Frontal cortex (tissue), 4 donors: Measurements from ENCODE around the gene TMEM201. TPM values are rescaled to one million over a fixed set of nuclear protein-coding genes. Genes with fewer than 3 reads are reported as not detected.
A peak's percentile ranks its signal among the peaks of the same experiment; 100 is the strongest.

Experiments
- DNase-seq, 2 donors: peaks; one replicate each; pipeline ENCODE4 v3.0.0; 2012; ENCODE audit warnings: low spot score in 2 of 2
- FAIRE-seq: peaks from 2 replicates; lab custom pipeline; 2012; peaks lifted over from hg19 to GRCh38; lab: Jason Lieb, UNC
- total RNA-seq: library from RNA; depleted of rRNA; stranded (reverse); fragments of >200 nt; gene quantifications from one replicate; pipeline ENCODE4 v1.2.3, GENCODE V29; 2014
- donor health status: control.
- donor health status: control.
- donor health status: control.

TMEM201 gene
- total RNA-seq, 1 donor from 2014 or later = 3.7 TPM

DNA sequence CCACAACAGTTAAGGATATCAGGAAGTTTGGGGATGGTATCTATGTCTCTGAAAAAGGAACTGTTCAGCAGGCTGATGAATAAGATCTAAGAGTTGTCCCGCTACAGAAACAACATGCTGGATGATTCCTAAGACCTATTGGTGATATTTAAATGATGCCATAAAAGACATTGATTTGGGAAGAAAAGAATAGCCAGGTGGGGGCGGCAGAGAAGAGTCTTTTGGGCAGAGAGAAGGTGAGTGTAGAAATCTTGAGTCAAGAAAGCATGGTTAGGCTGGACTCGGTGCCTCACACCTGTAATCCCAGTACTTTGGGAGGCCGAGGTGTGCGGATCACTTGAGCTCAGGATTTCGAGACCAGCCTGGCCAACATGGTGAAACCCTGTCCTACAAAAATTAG lies 11.8 kb upstream of the TMEM201 start:
- DNase-seq = no peak
- no peak for FAIRE-seq

DNA sequence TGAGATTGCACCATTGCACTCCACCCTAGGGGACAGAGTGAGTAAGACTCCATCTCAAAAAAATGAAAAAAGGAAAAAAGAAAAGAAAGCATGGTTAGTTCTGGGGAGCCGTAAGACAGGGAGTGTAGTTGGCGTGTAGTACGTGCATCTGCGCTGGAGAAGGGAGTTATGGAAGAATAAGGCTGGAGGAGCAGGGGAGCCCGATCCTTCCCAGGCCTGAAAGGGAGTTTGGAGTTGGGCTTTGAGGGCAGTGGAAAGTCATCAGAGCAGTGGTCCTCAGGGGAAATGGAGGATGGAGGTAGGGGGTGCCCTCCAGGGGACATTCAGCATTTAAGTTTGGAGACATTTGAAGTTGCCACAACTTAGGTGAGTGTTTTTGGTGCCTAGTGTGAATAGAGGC lies 11.3 kb upstream of the TMEM201 start:
- DNase-seq (no peak), FAIRE-seq (no peak)

DNA sequence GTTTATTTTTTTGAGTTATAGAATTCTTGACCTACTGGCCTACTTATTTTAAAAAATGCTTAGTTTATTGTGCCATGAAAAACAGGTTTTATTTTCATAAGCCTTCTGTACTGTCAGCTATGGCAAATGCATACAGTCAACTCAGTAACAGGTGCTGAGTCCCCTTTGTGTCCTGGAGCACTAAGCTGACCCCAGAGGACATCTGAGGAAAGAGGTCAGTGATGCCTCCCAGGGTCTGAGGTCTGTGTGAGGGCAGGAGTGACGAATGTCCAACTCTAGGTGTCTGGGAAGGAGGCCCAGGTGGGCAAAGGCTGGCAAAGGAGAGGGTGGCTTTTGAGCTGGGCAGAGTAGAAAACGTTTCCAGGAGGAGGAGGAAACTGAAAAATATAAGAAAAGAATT lies 7.8 kb upstream of the TMEM201 start:
- no peak for DNase-seq
- no peak for FAIRE-seq

DNA sequence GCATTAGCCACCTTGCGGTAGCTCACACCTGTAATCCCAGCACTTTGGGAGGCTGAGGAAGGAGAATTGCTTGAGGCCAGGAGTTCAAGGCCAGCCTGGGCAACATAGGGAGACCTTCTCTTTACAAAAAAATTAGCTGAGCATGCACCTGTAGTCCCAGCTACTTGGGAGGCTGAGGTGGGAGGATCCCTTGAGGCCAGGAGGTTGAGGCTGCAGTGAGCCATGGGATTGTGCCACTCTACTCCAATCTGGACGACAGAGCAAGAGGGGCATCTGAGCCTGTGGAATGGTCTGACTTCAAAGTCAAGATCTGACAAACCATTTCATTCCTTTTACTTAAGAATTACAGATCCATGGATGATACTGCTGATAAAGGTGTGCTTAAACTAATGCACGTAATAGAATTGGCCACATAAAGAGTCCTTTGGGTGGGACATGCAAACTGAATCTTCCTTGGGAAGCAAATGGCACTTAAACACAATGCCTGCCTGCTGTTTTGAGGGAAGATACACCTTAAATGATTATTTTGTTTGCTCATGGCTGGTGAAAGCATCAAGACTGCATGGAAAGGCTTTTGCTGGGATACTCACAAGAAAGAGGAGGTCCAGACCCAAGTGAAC lies 2.5 kb upstream of the TMEM201 start:
- DNase-seq (no peak), FAIRE-seq (no peak)

DNA sequence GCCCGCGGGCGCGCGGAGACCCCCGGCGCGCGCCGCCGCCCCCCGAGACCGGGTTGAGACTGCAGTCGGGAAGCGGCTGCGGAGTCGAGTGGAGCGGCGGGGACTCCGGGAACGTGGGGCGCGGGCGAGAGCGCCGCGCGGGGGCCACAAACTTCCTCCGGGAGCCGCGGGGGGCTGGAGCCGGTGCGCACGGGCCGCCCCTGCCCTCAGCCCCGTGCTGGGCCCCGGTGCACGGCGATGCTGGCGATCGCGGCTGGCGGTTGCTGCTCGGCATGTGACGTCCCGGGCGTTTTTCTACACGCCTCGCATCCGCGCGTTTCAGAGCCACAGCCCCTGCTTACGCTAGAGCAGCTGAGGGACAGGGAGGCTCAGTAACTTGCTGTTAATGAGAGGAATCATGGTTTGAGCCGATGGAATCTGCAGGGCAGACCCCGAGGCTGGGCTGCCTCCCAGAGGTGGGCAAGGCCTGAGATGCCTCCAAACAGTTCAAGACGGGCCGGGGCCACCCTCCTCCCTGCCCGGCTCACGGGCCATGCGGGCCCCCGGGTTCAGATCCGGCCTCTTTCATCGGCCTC lies 520 bp downstream of the TMEM201 start:
- DNase-seq = peak in 1 of 2 donors; percentile 21
- FAIRE-seq = no peak

DNA sequence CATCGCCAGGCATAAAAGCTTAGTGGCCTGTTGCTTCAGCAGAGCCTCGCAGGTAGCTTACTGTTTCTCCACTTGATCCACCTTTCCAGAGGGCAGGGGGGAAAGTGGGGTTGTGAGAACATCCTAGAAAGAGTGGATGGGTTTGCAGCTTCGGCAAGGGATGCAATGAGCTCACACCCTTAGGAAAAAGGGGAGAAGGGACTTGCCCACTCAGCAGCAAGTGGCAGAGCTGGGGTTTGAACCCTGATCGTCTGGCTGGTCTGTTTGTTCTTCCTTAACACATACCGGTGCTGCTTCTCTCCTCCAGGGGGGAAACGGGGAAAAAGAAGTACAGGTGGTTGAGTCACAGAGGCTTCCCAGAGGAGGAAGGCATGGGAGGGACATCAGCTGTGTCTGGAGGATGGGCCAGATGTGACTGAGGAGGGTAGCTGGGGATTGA lies 1.0 kb downstream of the TMEM201 start:
- peak; percentile 8 to 11 for DNase-seq
- FAIRE-seq = no peak

DNA sequence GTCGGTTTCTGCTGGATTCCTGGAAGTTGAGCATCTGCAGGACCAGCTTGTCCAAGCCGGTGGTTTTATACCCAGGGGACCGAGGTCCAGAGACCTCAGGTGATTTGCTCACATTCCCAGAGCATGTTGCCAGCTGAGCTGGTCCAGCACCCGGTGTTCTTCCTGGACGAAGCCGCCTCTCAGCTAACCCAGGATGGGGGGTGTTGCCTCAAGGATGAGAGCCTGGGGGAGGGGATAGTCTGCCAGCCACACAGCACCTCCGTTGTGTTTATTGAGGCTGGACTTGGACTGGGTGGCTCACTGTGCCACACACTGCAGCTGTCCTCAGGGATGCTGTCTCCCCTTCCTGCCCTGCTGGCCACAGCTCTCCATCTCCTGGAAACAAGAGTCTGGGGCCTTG lies 1.5 kb downstream of the TMEM201 start:
- DNase-seq (peak; percentile 6 to 9), FAIRE-seq (no peak)

DNA sequence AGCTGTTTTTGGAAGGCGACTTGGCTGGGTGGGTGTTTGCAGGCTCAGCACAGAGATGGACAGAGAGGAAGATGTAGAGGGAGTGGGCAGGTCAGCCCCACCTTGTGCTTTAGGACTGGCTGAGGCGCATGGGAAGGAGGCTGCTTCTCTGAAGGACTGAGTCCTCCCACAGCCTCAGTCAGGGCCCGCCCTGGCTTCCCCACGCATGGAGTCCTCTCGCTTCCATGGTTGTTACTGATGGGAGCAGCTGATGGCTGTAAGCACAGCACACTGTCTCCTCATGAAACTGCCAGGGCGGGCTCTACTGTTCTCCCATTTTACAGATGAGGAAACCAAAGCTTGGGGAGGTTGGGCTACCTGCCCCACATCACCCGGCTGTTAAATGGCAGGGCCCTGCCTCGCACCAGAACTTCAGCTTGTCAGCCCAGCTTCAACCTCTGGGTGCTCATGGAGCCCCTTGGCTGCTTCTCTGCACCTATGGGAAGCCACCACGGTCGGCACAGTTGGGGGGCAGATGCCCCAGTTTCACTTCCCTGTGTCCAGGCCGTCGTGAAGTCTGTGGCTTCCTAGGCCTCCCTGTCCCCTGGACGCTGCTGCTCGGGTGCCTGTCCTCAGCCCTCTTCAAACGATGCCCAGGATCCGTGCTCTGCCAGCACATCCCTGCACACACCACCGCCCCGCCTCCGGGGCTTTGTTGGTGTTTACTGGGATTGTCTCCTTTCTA lies 2.4 kb downstream of the TMEM201 start:
- DNase-seq (peak in 1 of 2 donors; percentile 8), FAIRE-seq (no peak)

DNA sequence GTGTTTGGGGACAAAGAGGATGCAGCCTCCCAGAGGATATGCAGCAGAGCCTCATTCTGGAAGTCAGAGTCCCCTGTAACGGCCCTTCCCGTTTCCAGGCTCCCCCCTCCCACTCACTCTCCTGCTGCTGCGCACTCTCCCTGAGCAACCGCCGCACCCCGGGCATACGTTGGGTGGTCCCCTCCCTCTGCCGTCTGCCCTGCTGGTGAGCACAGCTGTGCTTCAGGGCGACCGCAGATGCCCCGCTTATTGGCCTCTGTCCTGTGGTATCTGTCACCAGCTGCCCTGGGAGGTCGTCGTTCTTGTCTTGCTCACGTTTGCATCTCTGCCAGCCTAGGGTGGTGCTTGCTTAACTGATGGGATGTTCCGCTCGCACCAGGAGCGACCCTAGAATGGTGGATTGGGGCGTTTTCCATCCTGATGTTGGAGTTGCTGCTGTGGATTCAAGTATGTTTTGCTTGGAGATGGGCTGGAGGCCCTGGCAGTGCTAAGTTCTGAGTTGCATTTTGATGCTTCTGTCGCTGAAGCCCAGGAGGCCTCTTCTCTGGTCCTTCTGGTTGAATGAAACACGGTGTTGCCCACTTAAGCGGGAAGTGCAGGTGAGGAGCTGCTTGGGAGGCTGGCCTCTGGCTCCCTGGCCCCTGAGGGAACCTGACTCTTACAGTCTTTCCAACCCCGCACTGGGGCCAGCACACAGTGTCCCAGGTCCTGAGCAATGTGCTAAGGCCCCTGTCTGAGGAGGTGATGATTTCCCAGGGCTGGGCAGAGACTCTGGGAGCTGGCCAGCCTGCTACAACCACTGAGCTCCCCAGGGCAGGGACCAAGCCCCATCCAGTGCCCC lies 3.2 kb downstream of the TMEM201 start:
- FAIRE-seq = no peak
- peak in 1 of 2 donors; percentile 22 for DNase-seq

DNA sequence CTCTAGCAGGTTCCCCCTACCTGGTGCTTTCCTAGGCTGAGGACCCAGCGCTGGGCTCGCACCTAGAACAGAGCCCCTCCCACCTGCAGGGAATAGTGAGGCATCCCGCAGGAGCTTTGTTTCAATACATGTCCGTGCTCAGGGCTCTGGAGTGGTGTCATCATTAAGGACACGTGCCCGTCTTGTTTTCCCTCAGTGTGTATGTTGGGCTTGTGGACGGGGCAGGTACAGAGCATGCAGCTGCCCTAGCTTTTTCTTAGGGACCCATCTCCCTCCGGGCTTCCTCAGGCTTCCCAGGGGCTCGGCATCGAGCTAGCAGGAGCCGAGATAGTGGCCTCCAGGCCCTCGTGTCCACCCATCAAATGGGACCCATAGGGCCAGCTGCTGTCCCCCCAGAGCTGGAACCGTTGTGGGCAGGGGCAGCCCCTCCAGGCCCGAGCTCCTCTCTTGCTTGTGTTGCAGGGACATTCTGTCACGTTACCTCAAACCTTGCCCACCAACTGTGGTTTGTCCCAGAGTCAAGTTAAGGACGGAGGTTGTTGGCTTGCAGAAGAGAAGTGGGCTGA lies 3.9 kb downstream of the TMEM201 start:
- DNase-seq (peak in 1 of 2 donors; percentile 8), FAIRE-seq (no peak)

DNA sequence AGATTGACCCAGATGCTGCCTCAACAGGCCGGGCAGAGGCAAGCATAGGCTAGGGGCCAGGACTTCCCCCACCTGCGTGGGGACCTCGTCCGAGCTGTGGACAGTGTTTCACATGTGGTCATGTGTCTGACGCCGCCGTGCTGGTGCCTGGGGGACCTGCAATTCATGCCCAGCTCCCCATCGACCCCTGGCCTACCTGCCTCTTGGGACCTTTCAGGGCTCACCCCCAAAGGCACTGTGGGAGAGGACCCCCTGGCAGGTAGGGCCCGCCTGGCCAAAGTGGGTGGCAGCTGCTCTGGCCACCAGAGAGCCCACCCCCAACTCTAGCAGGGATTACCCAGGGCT lies 4.4 kb downstream of the TMEM201 start:
- FAIRE-seq (no peak), DNase-seq (no peak)

DNA sequence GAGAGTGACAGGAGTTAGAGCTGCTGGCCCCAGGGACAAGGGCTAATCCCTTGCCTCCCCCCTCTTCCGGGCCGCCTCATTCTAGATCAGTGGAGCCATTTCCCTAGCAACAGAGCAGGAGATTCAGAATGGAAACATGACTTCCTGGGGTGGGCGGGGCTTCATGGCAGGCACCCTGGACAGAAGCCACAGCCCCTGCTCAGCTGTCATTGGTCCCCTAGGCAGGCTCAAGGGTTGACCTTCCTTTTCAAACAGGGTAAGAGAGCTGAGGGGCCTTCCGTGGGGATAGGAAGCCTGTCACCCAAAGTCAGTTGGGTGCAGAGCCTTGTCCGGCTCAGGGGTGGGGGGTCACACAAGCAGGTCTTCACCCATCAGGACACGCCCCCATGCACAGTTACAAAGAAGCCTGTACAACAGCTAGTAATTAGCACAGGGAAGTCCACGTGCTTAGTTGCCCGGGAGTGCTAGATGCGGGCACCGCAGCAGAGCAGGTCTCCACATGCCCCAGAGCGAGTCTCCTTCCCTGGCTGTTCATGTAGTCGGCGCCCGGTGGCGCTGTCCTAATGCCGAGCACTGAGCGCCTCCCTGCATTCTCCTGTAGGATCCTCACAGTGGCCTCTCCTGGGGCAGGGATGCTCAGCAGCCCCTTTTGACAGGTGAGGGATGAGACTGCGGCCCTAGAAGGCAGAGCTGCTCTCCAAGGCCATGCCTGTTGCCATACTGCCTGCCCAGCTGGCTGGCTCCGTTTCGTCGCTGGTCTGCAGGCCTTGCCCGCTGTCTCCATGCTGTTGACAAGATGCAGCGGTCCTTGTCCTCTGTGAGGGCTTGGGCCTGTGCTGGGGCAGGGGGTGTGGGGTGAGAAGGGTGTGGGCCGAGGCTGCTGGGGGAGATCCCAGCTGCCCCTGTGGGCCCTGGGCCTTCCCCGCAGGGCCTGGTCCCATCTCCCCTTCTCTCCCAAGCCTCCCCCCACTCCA lies 5.1 kb downstream of the TMEM201 start:
- FAIRE-seq (no peak), DNase-seq (peak; percentile 56 to 78)

DNA sequence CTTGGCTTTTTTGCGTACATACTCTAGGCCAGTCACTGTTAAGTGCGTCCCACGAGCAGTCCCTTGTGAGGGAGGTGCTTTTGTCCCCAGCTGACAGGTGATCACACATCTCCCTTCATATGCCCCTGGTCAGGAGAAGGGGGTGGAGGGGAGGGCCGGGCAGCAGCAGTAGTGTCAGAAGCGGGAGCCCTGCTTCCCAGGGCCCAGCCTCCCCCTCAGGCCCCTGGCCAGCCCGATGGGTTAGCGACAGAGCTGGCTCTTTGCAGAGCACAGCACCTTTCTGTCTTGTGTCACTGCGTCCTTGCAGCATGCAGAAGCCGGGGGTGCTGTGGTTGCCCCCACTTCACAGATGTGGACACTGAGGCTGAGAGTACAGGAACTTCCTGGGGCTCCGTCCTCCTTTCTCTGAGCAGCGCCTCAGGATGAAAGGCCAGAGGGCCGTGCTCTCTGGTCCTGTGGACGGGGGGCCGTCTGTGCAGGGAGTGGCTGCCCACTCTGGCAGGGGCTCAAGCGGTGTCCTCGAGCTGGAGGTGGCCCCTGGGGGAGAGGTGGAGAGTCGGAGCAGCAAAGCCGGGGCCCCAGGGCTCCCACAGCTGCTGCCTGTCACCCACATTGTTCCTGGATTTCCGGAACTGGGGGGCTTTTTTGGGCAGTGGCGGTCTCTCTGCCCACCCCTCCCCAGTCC lies 5.9 kb downstream of the TMEM201 start:
- no peak for DNase-seq
- FAIRE-seq = no peak

DNA sequence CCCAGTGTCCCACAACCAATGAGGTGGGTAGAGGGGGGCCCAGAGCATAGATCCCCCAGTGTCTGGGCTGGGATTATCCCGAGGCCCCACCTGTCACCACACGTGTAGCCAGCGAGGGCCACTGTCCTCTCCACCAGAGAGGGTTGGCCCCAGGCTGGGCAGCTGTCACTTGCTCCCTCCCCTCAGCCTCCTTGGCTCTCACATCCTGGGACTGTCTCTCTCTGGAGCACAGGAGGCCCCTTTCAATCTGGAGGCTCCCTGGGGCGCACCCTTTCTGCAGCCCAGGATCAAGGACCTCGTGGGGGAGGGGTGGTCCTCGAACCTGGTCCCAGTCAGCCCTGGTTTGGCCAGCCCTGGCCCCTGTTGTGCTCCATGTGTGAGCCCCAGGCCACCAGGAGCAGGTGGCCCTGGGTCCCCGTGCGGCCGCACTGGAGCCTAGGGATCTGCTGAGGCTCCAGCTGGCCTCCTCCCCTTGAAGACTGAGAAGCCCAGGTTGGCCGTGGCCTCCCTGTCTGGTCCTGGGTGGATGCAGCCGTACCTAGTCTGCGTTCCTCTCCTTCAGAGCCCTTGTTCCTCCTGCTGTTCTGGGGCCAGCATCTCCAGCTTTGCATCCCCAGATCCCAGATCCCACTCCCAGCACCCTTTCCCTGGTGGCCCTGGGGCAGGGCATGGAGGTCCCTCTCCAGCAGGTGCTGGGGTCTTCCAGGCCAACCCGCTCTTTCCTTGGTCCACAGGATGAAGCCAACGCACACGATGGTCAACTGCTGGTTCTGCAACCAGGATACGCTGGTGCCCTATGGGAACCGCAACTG lies 6.7 kb downstream of the TMEM201 start:
- no peak for DNase-seq
- no peak for FAIRE-seq

DNA sequence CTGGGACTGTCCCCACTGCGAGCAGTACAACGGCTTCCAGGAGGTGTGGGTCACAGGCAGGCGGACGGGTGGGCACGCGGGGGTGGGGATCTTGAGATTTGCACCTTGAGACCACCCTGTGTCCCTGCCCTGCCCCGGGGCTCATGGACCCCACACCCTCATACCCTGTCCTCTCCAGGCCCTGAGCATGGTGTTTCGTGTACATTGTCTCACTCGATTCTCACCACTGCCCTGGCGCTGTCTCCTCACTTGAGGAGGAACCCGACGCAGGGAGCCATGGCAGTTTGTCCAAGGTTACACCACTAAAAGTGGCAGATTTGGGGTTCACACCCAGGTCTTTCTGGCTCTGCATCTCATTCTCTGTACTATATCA lies 7.2 kb downstream of the TMEM201 start:
- FAIRE-seq (no peak), DNase-seq (no peak)

DNA sequence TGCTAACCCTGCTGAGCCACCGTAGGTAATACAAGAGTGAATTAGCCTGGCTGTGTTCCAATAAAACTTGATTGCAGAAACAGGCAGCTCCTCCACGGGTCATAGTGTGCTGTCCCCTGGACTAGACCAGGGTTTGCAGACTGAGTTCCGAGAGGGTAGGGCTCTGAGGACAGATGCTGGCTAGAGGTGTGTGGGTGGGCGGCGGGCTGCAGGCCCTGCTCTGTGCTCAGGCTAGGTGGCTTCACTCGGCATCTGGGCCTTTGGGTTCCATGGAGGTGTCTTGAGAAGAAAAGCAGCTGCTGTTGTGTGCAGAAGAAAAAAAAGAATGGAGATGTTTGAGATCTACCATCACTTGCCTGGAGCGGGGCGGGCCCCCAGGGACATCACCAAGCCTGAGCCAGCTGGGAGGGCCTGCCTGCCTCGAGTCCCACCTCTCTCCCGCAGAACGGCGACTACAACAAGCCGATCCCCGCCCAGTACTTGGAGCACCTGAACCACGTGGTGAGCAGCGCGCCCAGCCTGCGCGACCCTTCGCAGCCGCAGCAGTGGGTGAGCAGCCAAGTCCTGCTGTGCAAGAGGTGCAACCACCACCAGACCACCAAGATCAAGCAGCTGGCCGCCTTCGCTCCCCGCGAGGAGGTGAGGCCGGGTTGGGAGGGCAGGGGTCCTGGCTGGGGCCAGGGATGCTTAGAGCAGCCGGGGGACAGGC lies 7.9 kb downstream of the TMEM201 start:
- FAIRE-seq (no peak), DNase-seq (no peak)
